GM18502 (cell line): Measurements from ENCODE around the gene KRT80.

ENCODE experiments used
- ATAC-seq: cut with Tn5 transposase; IDR thresholded peaks from one replicate; pipeline ENCODE4 v1.9.1; 2021; ENCODE audit warnings: mild to moderate bottlenecking; ENCODE audit not compliant: unreplicated experiment, poor library complexity

Gene KRT80

DNA sequence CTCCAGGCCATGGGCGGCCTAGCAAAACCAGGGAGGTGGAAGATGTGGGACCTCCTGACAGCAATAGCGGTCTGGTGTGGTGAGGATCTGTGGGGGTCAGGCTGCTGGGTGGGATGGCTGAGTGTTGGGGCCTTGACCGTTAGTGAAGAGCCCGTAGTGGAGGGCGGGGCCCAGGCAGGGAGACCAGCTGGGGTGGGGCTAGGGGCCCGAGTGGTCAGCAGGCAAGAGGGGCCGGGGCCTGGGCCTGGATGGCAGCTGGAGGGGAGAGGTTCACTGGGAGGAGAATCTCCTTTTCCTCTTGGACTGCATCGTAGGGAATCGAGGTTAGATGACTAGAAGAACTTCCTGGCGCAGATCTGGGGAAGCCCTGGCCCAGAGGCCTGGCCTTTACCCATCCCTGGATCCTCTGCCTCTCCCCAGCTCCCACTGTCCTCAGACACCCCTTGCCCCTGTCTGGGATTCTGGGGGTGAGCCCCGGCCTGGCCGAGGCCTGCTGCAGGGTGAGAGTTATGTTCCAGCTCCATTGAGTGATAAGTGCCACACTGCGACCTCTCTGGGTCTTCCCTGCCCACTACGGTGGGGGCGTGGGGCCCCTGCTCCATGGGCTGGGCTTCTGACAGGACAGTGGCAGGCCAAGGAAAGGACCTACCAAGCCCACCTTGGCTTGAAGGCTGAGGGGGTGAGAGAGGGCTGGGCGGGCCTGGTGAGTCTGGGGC is 47.1 kb downstream of the KRT80 start:
- no peak for ATAC-seq

GRCh38 chr12:52142431-52142830 is 49.4 kb downstream of the KRT80 start:
- ATAC-seq, result no peak

DNA sequence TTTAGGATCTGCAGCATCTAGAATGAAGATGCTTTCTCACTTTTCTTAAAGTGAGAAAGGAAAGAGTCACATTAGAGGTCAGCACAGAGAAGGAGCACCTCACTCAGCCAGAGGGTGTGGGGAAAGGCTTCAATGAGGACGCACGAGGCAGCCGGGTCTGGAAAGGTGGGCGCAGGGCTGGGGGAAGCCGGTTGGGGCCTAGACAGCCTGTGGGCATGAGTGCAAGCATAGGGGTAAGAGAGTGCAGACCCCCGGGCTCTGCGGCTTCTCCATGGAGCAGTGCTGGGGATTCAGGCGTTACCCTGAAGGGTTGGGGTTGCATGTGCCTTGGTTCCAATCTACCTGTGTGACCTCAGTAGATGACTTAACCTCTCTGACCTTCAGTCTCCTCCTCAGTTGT is 49.9 kb downstream of the KRT80 start:
- ATAC-seq, result no peak

DNA sequence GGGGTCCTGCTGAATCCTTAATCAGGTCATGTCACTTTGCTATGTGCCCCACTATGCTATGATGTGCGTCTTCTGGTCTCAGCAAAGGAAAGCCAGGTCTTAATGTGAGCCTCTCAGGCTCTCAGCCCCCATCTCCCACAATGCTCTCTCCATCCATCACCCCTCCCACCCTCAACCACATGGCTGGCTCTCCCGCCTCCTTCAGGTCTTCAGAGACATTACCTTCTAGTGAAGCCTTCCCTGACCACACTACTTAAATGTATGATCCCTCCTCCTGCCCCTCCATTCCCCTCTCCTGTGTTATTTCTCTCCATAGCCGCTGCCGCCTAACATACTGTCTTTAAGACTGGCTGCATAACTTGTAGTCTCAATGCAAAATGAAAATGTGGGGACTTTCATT is 50.5 kb downstream of the KRT80 start:
- ATAC-seq, result no peak

DNA sequence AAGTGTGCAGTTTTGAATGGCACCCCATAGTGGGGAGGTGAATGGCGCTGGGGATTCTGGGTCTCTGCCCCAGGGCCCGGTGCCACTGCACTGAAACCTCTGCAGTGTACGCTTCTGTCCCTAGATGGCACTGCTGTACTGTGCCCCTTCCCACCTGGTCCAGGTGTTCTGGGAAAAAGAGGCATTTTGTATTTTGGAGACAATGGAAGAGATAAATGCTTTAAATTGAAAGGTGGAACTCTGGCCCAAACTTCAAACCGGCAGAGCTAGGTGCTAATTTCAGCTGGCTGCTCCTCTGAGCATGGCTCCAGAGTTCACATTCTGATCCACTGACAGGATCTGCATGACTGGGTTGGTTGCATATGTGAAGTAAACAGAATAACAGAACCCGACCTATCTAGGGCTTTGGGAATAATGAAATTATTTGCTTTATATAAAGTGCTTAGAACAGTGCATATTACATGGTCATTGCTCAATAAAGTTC is 52.2 kb downstream of the KRT80 start:
- ATAC-seq, result no peak

DNA sequence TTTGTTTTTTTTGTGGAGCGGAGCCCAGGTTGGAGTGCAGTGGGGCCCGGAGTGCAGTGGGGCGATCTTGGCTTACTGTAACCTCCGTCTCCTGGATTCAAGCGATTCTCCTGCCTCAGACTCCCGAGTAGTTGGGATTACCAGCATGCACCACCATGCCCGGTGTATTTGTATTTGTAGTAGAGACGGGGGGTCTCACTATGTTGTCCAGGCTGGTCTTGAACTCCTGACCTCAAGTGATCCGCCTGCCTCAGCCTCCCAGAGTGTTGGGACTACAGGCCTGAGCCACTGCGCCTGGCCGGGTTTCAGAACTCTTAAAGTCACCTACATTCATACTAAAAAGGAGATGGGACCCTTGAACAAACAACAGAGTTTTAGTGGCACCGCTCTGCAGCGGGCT is 52.7 kb downstream of the KRT80 start:
- ATAC-seq, result no peak

GRCh38 chr12:52137746-52138145 is 54.1 kb downstream of the KRT80 start:
- no peak for ATAC-seq

GRCh38 chr12:52132754-52133161 is 59.1 kb downstream of the KRT80 start:
- no peak for ATAC-seq

DNA sequence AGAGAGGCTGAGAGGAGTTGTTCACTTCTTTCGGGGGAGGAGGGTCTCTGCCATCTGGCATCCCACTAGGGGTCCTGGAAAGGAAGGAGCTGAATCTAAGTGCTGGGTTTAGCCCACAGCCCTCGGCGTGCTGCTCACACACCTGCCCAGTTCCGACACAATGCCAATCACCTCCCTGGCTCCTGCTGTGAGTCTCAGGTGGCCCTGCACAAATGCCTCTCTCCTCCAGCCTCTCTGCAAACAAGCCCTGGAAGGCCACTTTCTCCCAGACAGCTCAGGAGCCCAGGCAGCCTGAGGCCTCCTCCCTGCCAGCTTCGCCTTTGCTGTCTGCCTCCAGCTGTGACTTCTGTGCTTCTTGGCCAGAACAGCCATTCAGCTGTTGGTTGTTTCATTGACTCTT is 61.1 kb downstream of the KRT80 start:
- ATAC-seq, result no peak

- no peak for ATAC-seq
These were observed 63.9 kb downstream of the KRT80 start for GRCh38 chr12:52127683-52128450.

DNA sequence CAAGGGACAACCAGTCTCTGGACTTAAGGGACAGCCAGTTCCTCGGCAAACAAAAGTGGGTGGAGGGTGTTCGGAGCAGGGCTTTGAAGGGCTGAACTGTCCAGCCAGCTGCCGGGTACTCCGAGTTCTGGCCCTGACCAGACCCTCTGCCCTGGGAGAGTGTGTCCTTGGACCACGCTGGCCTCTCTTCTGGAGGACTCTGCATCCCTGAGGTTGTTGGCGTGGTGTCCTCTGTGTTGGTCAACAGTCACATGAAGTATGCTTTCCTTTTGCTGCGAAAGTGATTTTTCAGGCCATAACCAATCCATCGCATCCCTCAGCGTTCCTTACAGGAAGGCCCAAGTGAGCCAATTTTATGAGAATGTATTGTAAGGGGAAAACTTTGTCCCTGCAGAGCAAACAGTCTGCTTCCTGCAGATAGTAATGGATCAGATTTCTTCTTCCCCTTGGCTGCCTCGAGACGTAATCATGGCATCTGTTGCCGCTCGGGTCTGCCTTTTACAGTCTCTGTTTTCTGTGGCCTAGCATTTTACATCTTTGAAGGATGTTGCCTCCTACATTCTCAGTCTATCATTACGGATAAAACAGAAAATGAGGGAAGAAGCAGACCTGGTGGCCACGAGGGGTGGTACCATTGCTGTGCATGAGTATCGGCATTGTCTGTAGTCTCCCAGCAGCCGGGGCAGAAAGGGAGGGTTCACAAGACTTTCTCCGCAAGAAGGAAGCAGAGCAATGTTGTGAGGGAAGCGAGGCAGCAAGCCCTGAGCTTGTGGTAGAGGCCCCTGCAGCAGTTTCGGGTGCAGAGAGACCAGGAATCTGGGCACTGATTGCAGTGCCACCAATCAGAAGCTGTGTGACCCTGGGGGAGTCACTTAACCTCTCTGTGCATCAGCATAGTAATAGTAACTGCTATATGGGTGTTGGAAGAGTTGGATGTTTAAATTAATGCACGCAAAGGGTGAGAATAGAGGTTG is 64.9 kb downstream of the KRT80 start:
- no peak for ATAC-seq

- no peak for ATAC-seq
These were observed 65.7 kb downstream of the KRT80 start for GRCh38 chr12:52126050-52126604.

- no peak for ATAC-seq
These were observed 66.3 kb downstream of the KRT80 start for GRCh38 chr12:52125476-52125900.

DNA sequence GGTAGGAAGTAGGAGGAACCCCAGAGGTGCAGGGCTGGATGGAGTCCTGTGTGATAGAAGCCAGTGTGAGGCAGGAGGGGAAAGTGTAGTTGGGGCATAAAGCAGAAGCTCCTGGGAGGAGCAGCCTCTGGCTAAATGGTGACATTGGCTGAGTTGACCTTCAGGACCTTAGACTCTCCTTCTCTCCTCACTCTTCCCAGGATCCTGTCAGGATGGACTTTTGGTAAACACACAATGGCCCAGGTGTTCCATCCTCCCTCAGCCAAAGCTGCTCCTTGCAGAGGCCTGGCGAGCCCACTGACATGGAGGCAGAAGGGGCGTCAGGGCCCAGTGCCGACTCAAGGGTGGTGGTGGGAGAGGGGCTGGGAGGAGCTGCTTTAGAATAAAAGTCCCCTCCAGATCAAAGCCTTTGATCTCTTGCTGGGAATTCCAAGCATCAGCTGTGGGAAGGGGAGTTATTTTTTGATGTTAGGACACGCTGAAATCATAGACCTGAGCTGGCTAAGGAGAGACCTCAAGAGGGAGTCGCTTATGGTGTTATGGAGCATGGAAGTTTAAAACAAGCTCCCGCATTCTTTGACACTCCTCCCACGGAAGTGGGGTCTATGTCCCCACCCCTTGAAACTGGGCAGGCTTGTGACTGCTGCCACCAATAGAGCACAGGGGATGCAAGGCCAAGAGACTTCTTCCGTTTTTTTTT is 68.2 kb downstream of the KRT80 start:
- no peak for ATAC-seq

- ATAC-seq, result no peak
These were observed 68.9 kb downstream of the KRT80 start for GRCh38 chr12:52122904-52123303.

DNA sequence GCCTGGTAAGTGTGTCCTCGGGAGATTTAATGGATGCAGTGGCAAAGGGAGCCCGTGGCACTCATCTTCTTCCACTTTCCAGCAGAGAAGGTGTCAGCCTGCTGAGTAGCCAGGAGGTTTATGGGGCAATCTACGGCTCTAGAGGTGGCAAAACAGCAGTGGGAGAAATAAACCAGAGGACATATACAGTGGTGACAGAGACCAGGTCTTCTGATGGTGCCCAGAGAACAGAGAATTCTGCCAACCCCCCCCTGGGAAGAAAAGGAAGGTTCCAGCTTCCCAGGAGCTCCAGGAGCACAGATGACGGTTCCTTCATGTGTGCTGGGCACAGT is 69.3 kb downstream of the KRT80 start:
- no peak for ATAC-seq

- ATAC-seq, result no peak
These were observed 69.8 kb downstream of the KRT80 start for GRCh38 chr12:52121824-52122539.

DNA sequence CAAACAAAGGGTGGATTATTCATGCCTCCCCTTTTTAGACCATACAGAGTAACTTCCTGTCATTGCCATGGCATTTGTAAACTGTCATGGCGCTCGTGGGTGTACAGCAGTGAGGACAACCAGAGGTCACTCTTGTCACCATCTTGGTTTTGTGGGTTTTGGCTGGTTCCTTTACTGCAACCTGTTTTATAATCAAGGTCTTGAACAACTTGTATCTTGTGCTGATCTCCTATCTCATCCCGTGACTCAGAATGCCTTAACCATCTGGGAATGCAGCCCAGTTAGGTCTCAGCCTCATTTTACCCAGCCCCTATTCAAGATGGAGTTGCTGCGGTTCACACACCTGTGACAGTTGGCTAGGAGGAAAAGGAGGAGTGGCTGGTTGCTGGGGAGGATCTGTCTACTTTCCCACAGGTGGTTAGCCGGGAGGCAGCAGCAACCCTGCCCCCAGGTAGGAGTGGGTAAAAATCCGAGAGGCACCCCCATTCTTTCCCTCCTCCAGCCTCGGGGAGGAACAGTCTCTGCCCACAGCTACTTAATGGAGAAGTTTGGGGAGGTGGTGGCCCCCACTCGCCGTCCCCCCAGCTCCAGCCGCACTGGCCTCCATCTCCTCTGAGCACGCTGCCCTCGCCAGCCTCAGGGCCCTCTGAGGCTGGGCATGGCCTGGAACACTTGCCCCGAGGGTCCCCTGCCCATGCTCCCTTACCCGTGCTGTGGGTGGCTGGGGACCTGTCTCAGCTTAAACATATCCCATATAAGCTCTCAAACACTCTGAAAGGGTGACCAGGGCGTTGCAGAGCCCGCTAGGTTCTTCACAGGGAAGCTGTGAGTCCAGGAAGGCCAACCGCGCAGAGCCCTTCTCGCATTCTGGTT is 70.6 kb downstream of the KRT80 start:
- no peak for ATAC-seq
